Fibroblast of lung (primary cell): ENCODE data around the gene LRP5. TPM values are rescaled to one million over a fixed set of nuclear protein-coding genes. Genes with fewer than 3 reads are reported as not detected.

Experiments used
- DNase-seq, 2 donors: peaks; one replicate each; pipeline versions ENCODE4 v3.0.0 to v3.0.0-alpha.2; 2010; ENCODE audit warnings: low read depth in 2 of 2
- H2AFZ ChIP-seq: 2 replicates; pipeline ENCODE4 v1.5.1; 2012; ENCODE audit warnings: low read length, control low read depth, inconsistent platforms
- H3K27ac ChIP-seq: 2 replicates; pipeline ENCODE4 v1.5.1; 2011; ENCODE audit warnings: low read length, control low read depth; ENCODE audit not compliant: insufficient read depth
- H3K27me3 ChIP-seq: 2 replicates; pipeline ENCODE4 v1.5.1; 2011; ENCODE audit warnings: mild to moderate bottlenecking, low read length; ENCODE audit not compliant: control insufficient read depth, insufficient read depth
- H3K36me3 ChIP-seq: 2 replicates; pipeline ENCODE4 v1.5.1; 2011; ENCODE audit warnings: low read length; ENCODE audit not compliant: control insufficient read depth, insufficient read depth
- H3K4me1 ChIP-seq: 2 replicates; pipeline ENCODE4 v1.5.1; 2011; ENCODE audit warnings: low read length; ENCODE audit not compliant: control insufficient read depth, insufficient read depth; ENCODE audit errors: extremely low read depth
- H3K4me2 ChIP-seq: 2 replicates; pipeline ENCODE4 v1.5.1; 2011; ENCODE audit warnings: low read length, control low read depth; ENCODE audit not compliant: insufficient read depth; ENCODE audit errors: extremely low read depth
- H3K4me3 ChIP-seq, 4 experiments: fragments of 200-600 bp in 1 of 4; sonication (generic) in 1 of 4; replicated peaks in 1 of 4; 2 replicates each; pipeline ENCODE4 v1.5.1; 2011 to 2016; ENCODE audit warnings: low read length in 4 of 4, low read depth in 3 of 4, mild to moderate bottlenecking in 3 of 4, control low read depth in 2 of 4, inconsistent platforms in 1 of 4, mixed read lengths in 1 of 4; ENCODE audit not compliant: insufficient read depth in 1 of 4; ENCODE audit errors: control extremely low read depth in 1 of 4
- H3K79me2 ChIP-seq: 2 replicates; pipeline ENCODE4 v1.5.1; 2012; ENCODE audit warnings: mild to moderate bottlenecking, low read length, inconsistent platforms; ENCODE audit not compliant: control insufficient read depth, insufficient read depth
- H3K9ac ChIP-seq: 2 replicates; pipeline ENCODE4 v1.5.1; 2011; ENCODE audit warnings: mild to moderate bottlenecking, low read length, control low read depth; ENCODE audit not compliant: insufficient read depth
- H3K9me3 ChIP-seq: 2 replicates; pipeline ENCODE4 v1.5.1; 2012; ENCODE audit warnings: low read depth, low read length; ENCODE audit not compliant: control insufficient read depth, insufficient read depth
- H4K20me1 ChIP-seq: 2 replicates; pipeline ENCODE4 v1.5.1; 2011; ENCODE audit warnings: low read length; ENCODE audit not compliant: control insufficient read depth, insufficient read depth; ENCODE audit errors: extremely low read depth
- EZH2 ChIP-seq: IDR thresholded peaks from 2 replicates; pipeline ENCODE4 v1.5.1; 2012; ENCODE audit warnings: low read length, control low read depth, mild to moderate bottlenecking; ENCODE audit errors: missing control alignments
- polyA plus RNA-seq, 2 donors: library from polyadenylated mRNA; depleted of rRNA in 1 of 2; stranded (reverse) in 1 of 2; unstranded in 1 of 2; fragments of >200 nt; gene quantifications; 2 replicates each; pipeline ENCODE4 v1.2.1, GENCODE V29; 2011 to 2012; ENCODE audit warnings: missing spikeins in 1 of 2
- total RNA-seq: library from RNA; depleted of rRNA; stranded (reverse); fragments of >200 nt; gene quantifications from 2 replicates; pipeline ENCODE4 v1.2.1, GENCODE V29; 2014
- TF ChIP-seq, protein P1 (sequence below), 2 donors: IDR thresholded peaks in 1 of 2; conservative IDR thresholded peaks in 1 of 2; 1 replicate in 1 of 2; 2 replicates in 1 of 2; pipeline ENCODE4 v1.5.1; 2011 to 2012; ENCODE audit warnings: low read length in 2 of 2, control low read depth in 1 of 2, inconsistent platforms in 1 of 2, low read depth in 1 of 2, mild to moderate bottlenecking in 1 of 2

Gene LRP5
- total and polyA plus RNA-seq, 2 donors (not counting 1 experiment from before 2014, with no cell fraction given): 3.8 to 22.0 TPM

DNA sequence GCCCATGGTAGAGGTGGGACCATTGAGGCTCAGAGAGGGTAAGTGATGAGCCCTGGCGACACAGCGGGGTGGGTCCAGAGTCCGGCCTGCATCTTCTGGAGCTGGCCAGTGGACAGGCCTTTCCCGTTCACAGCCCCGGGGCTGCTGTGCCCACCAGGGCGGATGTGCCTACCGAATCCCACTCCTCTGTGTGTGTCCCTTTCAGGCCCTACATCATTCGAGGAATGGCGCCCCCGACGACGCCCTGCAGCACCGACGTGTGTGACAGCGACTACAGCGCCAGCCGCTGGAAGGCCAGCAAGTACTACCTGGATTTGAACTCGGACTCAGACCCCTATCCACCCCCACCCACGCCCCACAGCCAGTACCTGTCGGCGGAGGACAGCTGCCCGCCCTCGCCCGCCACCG is 136.2 kb downstream of the LRP5 start:
- Histone ChIP-seq H3K9ac (no peak overlapping the region), H3K4me2 (no peak overlapping the region)

DNA sequence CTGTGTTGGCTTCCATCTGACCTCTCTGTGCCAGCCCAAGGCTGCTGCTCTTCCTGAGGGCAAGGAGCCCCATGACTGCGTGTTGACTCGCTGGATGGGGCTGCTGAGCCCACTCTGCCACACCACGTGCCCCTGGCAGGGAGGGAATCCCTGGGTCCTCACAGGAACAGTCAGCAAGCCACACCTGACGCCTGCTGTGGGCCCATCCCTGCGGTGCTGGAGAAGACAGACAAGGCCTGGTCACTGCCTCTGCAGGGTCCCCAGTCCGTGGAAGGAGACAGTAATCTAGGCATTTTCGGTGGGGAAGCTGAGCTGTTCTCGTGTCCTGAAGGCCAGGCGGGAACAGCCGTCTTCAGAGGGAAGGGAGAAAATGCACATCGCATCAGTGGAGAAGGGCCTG is 137.6 kb downstream of the LRP5 start:
- H3K27ac ChIP-seq: no peak overlapping the region
- no peak overlapping the region for H3K4me2 ChIP-seq
- no peaks in the 10 kb centered on the region for H4K20me1 ChIP-seq
- no peak overlapping the region for H3K9ac ChIP-seq
- H2AFZ ChIP-seq: no peak overlapping the region
- DNase-seq: no peak
- H3K4me1 ChIP-seq: no peaks in the 10 kb centered on the region
- no peaks in the 10 kb centered on the region for H3K27me3 ChIP-seq
- no peak overlapping the region for H3K4me3 ChIP-seq
- no peak for TF ChIP-seq EZH2
- TF ChIP-seq, protein P1, sequence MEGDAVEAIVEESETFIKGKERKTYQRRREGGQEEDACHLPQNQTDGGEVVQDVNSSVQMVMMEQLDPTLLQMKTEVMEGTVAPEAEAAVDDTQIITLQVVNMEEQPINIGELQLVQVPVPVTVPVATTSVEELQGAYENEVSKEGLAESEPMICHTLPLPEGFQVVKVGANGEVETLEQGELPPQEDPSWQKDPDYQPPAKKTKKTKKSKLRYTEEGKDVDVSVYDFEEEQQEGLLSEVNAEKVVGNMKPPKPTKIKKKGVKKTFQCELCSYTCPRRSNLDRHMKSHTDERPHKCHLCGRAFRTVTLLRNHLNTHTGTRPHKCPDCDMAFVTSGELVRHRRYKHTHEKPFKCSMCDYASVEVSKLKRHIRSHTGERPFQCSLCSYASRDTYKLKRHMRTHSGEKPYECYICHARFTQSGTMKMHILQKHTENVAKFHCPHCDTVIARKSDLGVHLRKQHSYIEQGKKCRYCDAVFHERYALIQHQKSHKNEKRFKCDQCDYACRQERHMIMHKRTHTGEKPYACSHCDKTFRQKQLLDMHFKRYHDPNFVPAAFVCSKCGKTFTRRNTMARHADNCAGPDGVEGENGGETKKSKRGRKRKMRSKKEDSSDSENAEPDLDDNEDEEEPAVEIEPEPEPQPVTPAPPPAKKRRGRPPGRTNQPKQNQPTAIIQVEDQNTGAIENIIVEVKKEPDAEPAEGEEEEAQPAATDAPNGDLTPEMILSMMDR (conservative IDR thresholded peaks at IDR 0.05 in 1 of 2, IDR thresholded peaks at IDR 0.05 in 1 of 2; ENCODE audit: low read depth in 1 of 2, low read length in 2 of 2): no peak
- no peaks in the 10 kb centered on the region for H3K9me3 ChIP-seq
- H3K36me3 ChIP-seq: no peaks in the 10 kb centered on the region
- H3K79me2 ChIP-seq: no peaks in the 10 kb centered on the region

More for the DNA sequence above, 136.2 kb downstream of the LRP5 start:
- Histone ChIP-seq H2AFZ (no peak overlapping the region), H4K20me1 (no peaks in the 10 kb centered on the region), H3K27ac (no peak overlapping the region), H3K4me1 (no peaks in the 10 kb centered on the region), H3K36me3 (no peaks in the 10 kb centered on the region), H3K9me3 (no peaks in the 10 kb centered on the region), H3K27me3 (no peaks in the 10 kb centered on the region), H3K4me3 (no peak overlapping the region), H3K79me2 (no peaks in the 10 kb centered on the region)
- no peak for TF ChIP-seq EZH2
- TF ChIP-seq, protein P1 (conservative IDR thresholded peaks at IDR 0.05 in 1 of 2, IDR thresholded peaks at IDR 0.05 in 1 of 2; ENCODE audit: low read depth in 1 of 2, low read length in 2 of 2): no peak
- DNase-seq: no peak

DNA sequence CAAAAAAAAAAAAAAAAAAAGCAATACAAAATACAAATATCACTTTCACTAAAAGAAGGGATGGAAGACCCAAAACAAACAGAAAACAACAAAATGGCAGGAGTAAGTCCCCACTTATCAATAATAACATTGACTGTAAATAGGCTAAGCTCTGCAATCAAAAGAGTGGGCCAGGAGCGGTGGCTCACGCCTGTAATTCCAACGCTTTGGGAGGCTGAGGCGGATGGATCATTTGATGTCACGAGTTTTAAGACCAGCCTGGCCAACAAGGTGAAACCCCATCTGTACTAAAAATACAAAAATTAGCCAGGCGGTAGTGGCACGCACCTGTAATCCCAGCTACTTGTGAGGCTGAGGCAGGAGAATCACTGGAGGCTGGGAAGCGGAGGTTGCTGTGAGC is 138.3 kb downstream of the LRP5 start:
- no peaks in the 10 kb centered on the region for H4K20me1 ChIP-seq
- no peaks in the 10 kb centered on the region for H3K9me3 ChIP-seq
- no peaks in the 10 kb centered on the region for H3K4me1 ChIP-seq
- H3K79me2 ChIP-seq: no peaks in the 10 kb centered on the region
- H3K4me2 ChIP-seq: no peak overlapping the region
- no peak overlapping the region for H3K4me3 ChIP-seq
- no peak overlapping the region for H3K27ac ChIP-seq
- no peak overlapping the region for H3K9ac ChIP-seq
- H3K27me3 ChIP-seq: no peaks in the 10 kb centered on the region
- no peak overlapping the region for H2AFZ ChIP-seq
- H3K36me3 ChIP-seq: no peaks in the 10 kb centered on the region
- no peak for DNase-seq
- no peak for TF ChIP-seq EZH2
- TF ChIP-seq, protein P1 (conservative IDR thresholded peaks at IDR 0.05 in 1 of 2, IDR thresholded peaks at IDR 0.05 in 1 of 2; ENCODE audit: low read depth in 1 of 2, low read length in 2 of 2): no peak
